ENCODE measurements around the gene PAK5.

GRCh38 chr20:9575836-9576235 is 263.0 kb downstream of the PAK5 start:
- TF ChIP-seq CTCF (IDR thresholded peaks at IDR 0.05; ENCODE audit: low read depth, low read length, missing input control) (no peak), YY1 (IDR thresholded peaks at IDR 0.05) (no peak), NR2F2 (IDR thresholded peaks at IDR 0.05) (no peak), JUND (IDR thresholded peaks at IDR 0.05) (no peak), MAX (IDR thresholded peaks at IDR 0.05) (no peak), ZBTB33 (IDR thresholded peaks at IDR 0.05) (no peak), REST (IDR thresholded peaks at IDR 0.05) (no peak), TAF1 (conservative IDR thresholded peaks at IDR 0.05) (no peak), RXRA (IDR thresholded peaks at IDR 0.05) (no peak), RAD21 (IDR thresholded peaks at IDR 0.05) (no peak), FOXA1 (IDR thresholded peaks at IDR 0.05) (no peak), SP1 (IDR thresholded peaks at IDR 0.05) (no peak), ATF3 (IDR thresholded peaks at IDR 0.05) (no peak)
